ENCODE data around the gene EGFL8. TPM values are rescaled to one million over a fixed set of nuclear protein-coding genes. Genes with fewer than 3 reads are reported as not detected.
A peak's percentile ranks its signal among the peaks of the same experiment; 100 is the strongest.
"Not testable (repeated sequence)": the region's sequence is repeated elsewhere in the genome, so short reads cannot be mapped to it uniquely, and the experiment has no call there.

The EGFL8 gene
- total and polyA plus RNA-seq, 12 donors, result 1.3 to 103 (median 9.0) TPM

GRCh38 chr6:32192608-32193039 is 28.2 kb downstream of the EGFL8 start, which contains the start of gene GPSM3:
Gene GPSM3, minus strand, starts transcription at chr6:32192643. Its CDS starts 130 bp downstream, at chr6:32192513.
- intact Hi-C loops (cut with DNase I), result loop anchor here in 1 of 2 donors (5.0 kb wide), 1 partner anchor 80 kb away; no protein-coding TSS in a partner anchor
- H3K4me3 ChIP-seq, result peak within 1 kb of the TSS in 1 of 4 donors; percentile 29
- peak within 1 kb of the TSS in 3 of 5 donors; percentile 33 to 94 (median 79) for H3K27ac ChIP-seq

GRCh38 chr6:32193096-32193495 is 28.7 kb downstream of the EGFL8 start:
- intact Hi-C loops (cut with DNase I), result loop anchor here in 1 of 2 donors (5.0 kb wide), 1 partner anchor 81 kb away; no protein-coding TSS in a partner anchor
- H3K36me3 ChIP-seq (replicated peaks in 1 of 2); H3K27me3 ChIP-seq; H3K4me3 ChIP-seq; H3K9me3 ChIP-seq (replicated peaks in 1 of 3): not testable (repeated sequence)
- H3K4me1 ChIP-seq (replicated peaks in 1 of 2), result peaks cover 21 to 47% of the 10 kb centered on the region in 2 donors
- DNase-seq, result peak in 1 of 7 donors; percentile 16
- H3K27ac ChIP-seq, result peak overlapping the region in 3 of 5 donors; percentile 33 to 94 (median 79)
- WGBS, 4 donors, result 79 to 84% (median 83%) methylated on average over 13 of the region's 13 CpGs

More at GRCh38 chr6:32192608-32193039, 28.2 kb downstream of the EGFL8 start, which contains the start of gene GPSM3:
- peaks cover 0 to 6% of the 10 kb centered on the region in 2 donors for H3K36me3 ChIP-seq (replicated peaks in 1 of 2)
- TF ChIP-seq POLR2A (IDR thresholded peaks at IDR 0.05), result no peak
- peak in 4 of 7 donors; percentile 22 to 50 (median 48) for DNase-seq
- WGBS, 4 donors, result 49 to 64% (median 50%) methylated on average over 3 to 5 of the region's 5 CpGs
- H3K9me3 ChIP-seq (replicated peaks in 1 of 3), result no peaks in the 10 kb centered on the region
- H3K4me1 ChIP-seq (replicated peaks in 1 of 2), result peaks cover 22 to 51% of the 10 kb centered on the region in 2 donors
- H3K27me3 ChIP-seq, result no peaks in the 10 kb centered on the region

- Histone ChIP-seq H3K4me1 (replicated peaks in 1 of 2) (peaks cover 11 to 36% of the 10 kb centered on the region in 2 donors), H3K36me3 (replicated peaks in 1 of 2) (no peaks in the 10 kb centered on the region), H3K27me3 (no peaks in the 10 kb centered on the region), H3K27ac (peak overlapping the region in 3 of 5 donors; percentile 90 to 100 (median 98)), H3K4me3 (no peak overlapping the region), H3K9me3 (replicated peaks in 1 of 3) (no peaks in the 10 kb centered on the region)
- TF ChIP-seq CTCF (IDR thresholded peaks at IDR 0.05) (no peak), POLR2A (IDR thresholded peaks at IDR 0.05) (no peak)
- 90 to 95% (median 91%) methylated on average over 4 of the region's 4 CpGs for WGBS, 4 donors
- intact Hi-C loops (cut with DNase I), result loop anchor here in 1 of 2 donors (5.0 kb wide), 1 partner anchor 82 kb away; no protein-coding TSS in a partner anchor
- peak in 1 of 7 donors; percentile 58 for DNase-seq
Observed at GRCh38 chr6:32194388-32194787, 30.0 kb downstream of the EGFL8 start.

- TF ChIP-seq POLR2A (IDR thresholded peaks at IDR 0.05), result peak; percentile 47 to 76
- TF ChIP-seq CTCF (IDR thresholded peaks at IDR 0.05), result peak; percentile 14 to 78 (median 52)
- intact Hi-C loops (cut with DNase I), result loop anchor here in 1 of 2 donors (5.0 kb wide), 1 partner anchor 83 kb away; no protein-coding TSS in a partner anchor
- Histone ChIP-seq H3K27me3 (no peaks in the 10 kb centered on the region), H3K4me1 (replicated peaks in 1 of 2) (peaks cover 11 to 36% of the 10 kb centered on the region in 2 donors), H3K4me3 (peak overlapping the region in 2 of 4 donors; percentile 5 to 51), H3K9me3 (replicated peaks in 1 of 3) (no peaks in the 10 kb centered on the region), H3K27ac (peak overlapping the region; percentile 66 to 100 (median 91)), H3K36me3 (replicated peaks in 1 of 2) (no peaks in the 10 kb centered on the region)
- WGBS, 4 donors, result 14 to 23% (median 15%) methylated on average over 10 to 15 of the region's 15 CpGs
- DNase-seq, result peak in 5 of 7 donors; percentile 53 to 81 (median 63)
Observed at GRCh38 chr6:32194825-32195651, 30.6 kb downstream of the EGFL8 start.

GRCh38 chr6:32195652-32195901 is 31.2 kb downstream of the EGFL8 start:
- H3K9me3 ChIP-seq (replicated peaks in 1 of 3), result no peaks in the 10 kb centered on the region
- TF ChIP-seq CTCF (IDR thresholded peaks at IDR 0.05) (peak in 5 of 6 experiments; percentile 14 to 82 (median 50)), POLR2A (IDR thresholded peaks at IDR 0.05) (no peak)
- 0 to 2% (median 0%) methylated on average over 6 to 25 of the region's 25 CpGs for WGBS, 4 donors
- H3K36me3 ChIP-seq (replicated peaks in 1 of 2), result no peaks in the 10 kb centered on the region
- DNase-seq, result peak; percentile 100
- peak overlapping the region in 1 of 4 donors; percentile 77 for H3K4me3 ChIP-seq
- peaks cover 8 to 34% of the 10 kb centered on the region in 2 donors for H3K4me1 ChIP-seq (replicated peaks in 1 of 2)
- intact Hi-C loops (cut with DNase I), result no loop called here
- no peaks in the 10 kb centered on the region for H3K27me3 ChIP-seq
- peak overlapping the region in 4 of 5 donors; percentile 98 to 100 (median 100) for H3K27ac ChIP-seq
